HFF-Myc (cell line): ENCODE measurements around the gene RASGRP1.

Experiments
- DNase-seq: peaks from one replicate; pipeline ENCODE4 v3.0.0-alpha.2; 2011; ENCODE audit warnings: low read depth; ENCODE audit errors: extremely low read depth
- H3K4me3 ChIP-seq: replicated peaks from 2 replicates; pipeline ENCODE4 v1.5.1; 2011; ENCODE audit warnings: low read depth, mild to moderate bottlenecking, control low read depth, low read length
- TF ChIP-seq, protein P1 (sequence below): IDR thresholded peaks from 2 replicates; pipeline ENCODE4 v1.5.1; 2012; ENCODE audit warnings: mild to moderate bottlenecking, low read depth, low read length, control low read depth; ENCODE audit errors: missing control alignments

RASGRP1 gene

GRCh38 chr15:38541026-38541425 is 23.6 kb downstream of the RASGRP1 start:
- H3K4me3 ChIP-seq = no peak overlapping the region
- DNase-seq = no peak
- TF ChIP-seq, protein P1, sequence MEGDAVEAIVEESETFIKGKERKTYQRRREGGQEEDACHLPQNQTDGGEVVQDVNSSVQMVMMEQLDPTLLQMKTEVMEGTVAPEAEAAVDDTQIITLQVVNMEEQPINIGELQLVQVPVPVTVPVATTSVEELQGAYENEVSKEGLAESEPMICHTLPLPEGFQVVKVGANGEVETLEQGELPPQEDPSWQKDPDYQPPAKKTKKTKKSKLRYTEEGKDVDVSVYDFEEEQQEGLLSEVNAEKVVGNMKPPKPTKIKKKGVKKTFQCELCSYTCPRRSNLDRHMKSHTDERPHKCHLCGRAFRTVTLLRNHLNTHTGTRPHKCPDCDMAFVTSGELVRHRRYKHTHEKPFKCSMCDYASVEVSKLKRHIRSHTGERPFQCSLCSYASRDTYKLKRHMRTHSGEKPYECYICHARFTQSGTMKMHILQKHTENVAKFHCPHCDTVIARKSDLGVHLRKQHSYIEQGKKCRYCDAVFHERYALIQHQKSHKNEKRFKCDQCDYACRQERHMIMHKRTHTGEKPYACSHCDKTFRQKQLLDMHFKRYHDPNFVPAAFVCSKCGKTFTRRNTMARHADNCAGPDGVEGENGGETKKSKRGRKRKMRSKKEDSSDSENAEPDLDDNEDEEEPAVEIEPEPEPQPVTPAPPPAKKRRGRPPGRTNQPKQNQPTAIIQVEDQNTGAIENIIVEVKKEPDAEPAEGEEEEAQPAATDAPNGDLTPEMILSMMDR = no peak

GRCh38 chr15:38540510-38540909 is 24.1 kb downstream of the RASGRP1 start:
- TF ChIP-seq, protein P1 = no peak
- H3K4me3 ChIP-seq = no peak overlapping the region
- no peak for DNase-seq

DNA sequence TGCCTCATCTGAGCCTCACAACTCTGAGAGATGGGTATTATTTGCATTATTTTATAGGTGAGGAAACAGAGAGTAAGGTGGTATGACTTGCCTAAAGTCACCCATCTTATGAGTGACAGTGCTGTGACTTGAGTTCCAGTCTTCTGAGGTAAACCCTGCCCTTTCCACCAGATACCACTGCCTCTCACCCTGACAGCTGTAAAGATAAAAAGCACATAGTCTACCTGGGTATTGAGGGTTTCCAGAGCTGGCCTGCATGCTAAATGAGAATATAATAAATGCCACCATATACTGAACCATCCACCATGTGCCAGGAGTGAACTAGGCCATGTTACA is 25.6 kb downstream of the RASGRP1 start:
- no peak overlapping the region for H3K4me3 ChIP-seq
- TF ChIP-seq, protein P1 = no peak
- no peak for DNase-seq

GRCh38 chr15:38538328-38539007 is 26.1 kb downstream of the RASGRP1 start:
- TF ChIP-seq, protein P1 = no peak
- DNase-seq = no peak
- no peak overlapping the region for H3K4me3 ChIP-seq

DNA sequence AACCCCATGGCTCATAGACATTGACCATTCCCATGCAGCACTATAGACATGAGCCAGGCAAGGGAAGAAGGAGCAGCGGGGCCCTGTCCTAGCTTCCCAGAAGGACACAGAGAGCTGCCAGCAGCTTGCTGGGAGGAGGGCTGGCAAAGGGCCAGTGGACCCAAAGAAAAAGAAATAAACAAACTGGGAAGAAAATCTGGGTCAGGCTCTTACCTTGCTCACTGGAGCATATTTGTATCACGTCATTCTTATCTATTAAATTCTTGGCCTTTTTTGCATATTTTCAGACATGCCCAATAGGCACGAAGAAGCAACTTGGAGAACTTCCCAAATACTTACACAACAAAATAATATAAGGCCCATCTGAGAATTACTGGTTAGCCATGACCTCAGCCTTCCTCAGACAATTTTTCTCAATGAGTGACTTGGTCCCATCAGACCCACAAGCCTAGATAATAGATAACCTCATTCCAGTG is 28.4 kb downstream of the RASGRP1 start:
- no peak for DNase-seq
- no peak overlapping the region for H3K4me3 ChIP-seq
- TF ChIP-seq, protein P1 = no peak

- no peak overlapping the region for H3K4me3 ChIP-seq
- TF ChIP-seq, protein P1 = no peak
- no peak for DNase-seq
Measured at GRCh38 chr15:38535491-38536200, 29.0 kb downstream of the RASGRP1 start.
